CD4-positive, alpha-beta T cell treated with Interleukin-2 at 100 ng/mL for 4 hours (primary cell): ENCODE measurements around the gene ZNF428.
"Not testable (repeated sequence)": the region's sequence is repeated elsewhere in the genome, so short reads cannot be mapped to it uniquely, and the experiment has no call there.

ENCODE experiments used
- DNase-seq: peaks from one replicate; pipeline ENCODE4 v3.0.0-alpha.2; 2020; ENCODE audit warnings: low spot score

The ZNF428 gene

GRCh38 chr19:43639519-43640423 is 20.3 kb upstream of the ZNF428 start, which contains the start of gene CADM4:
TSS of gene CADM4 (minus strand) at chr19:43639850. CDS start at chr19:43639790, 60 bp downstream.
- DNase-seq, result peak; percentile 35

- DNase-seq, result no peak
These were observed 19.6 kb upstream of the ZNF428 start for GRCh38 chr19:43638995-43639518.

- no peak for DNase-seq
These were observed 19.0 kb upstream of the ZNF428 start for GRCh38 chr19:43638214-43638994.

- no peak for DNase-seq
These were observed 16.8 kb upstream of the ZNF428 start for GRCh38 chr19:43636121-43636683.

GRCh38 chr19:43635561-43635940 is 16.1 kb upstream of the ZNF428 start:
- not testable (repeated sequence) for DNase-seq

- no peak for DNase-seq
These were observed 15.6 kb upstream of the ZNF428 start for GRCh38 chr19:43634872-43635560.

GRCh38 chr19:43634506-43634871 is 15.1 kb upstream of the ZNF428 start:
- DNase-seq, result no peak

GRCh38 chr19:43634068-43634467 is 14.6 kb upstream of the ZNF428 start:
- DNase-seq, result no peak

- no peak for DNase-seq
These were observed 14.1 kb upstream of the ZNF428 start for GRCh38 chr19:43633520-43633919.

GRCh38 chr19:43631491-43631890 is 12.1 kb upstream of the ZNF428 start:
- no peak for DNase-seq

GRCh38 chr19:43628646-43629326 is 9.4 kb upstream of the ZNF428 start:
- no peak for DNase-seq

- no peak for DNase-seq
These were observed 7.4 kb upstream of the ZNF428 start for GRCh38 chr19:43626838-43627237.

GRCh38 chr19:43625918-43626579 is 6.6 kb upstream of the ZNF428 start:
- no peak for DNase-seq

GRCh38 chr19:43624933-43625332 is 5.5 kb upstream of the ZNF428 start:
- DNase-seq, result peak; percentile 84

- DNase-seq, result no peak
These were observed 4.7 kb upstream of the ZNF428 start for GRCh38 chr19:43623889-43624670.

GRCh38 chr19:43622956-43623355 is 3.5 kb upstream of the ZNF428 start:
- DNase-seq, result no peak

- no peak for DNase-seq
These were observed 2.6 kb upstream of the ZNF428 start for GRCh38 chr19:43622070-43622469.

GRCh38 chr19:43620061-43621001 is 902 bp upstream of the ZNF428 start:
- no peak for DNase-seq

GRCh38 chr19:43618921-43619261 is 538 bp downstream of the ZNF428 start:
- DNase-seq, result peak; percentile 34
